ENCODE data around the gene PTCD2.

GRCh38 chr5:72328172-72328571 lies 8.0 kb downstream of the PTCD2 start:
- TF ChIP-seq CTCF (IDR thresholded peaks at IDR 0.05): peak in 2 of 12 donors; percentile 3 to 28
- TF ChIP-seq POLR2A (IDR thresholded peaks at IDR 0.05): no peak

Data from heart left ventricle (tissue), 13 donors.